GM20431 (cell line): Measurements from ENCODE around the gene RAD23A.

ENCODE experiments used
- in situ Hi-C: fragments of 300-500 bp; cut with MseI, MboI; formaldehyde crosslinking; loops from one replicate; pipeline ENCODE4 v1.15.0; 2020; ENCODE audit warnings: low sequenced_read_pairs; ENCODE audit not compliant: unreplicated experiment

RAD23A gene

DNA sequence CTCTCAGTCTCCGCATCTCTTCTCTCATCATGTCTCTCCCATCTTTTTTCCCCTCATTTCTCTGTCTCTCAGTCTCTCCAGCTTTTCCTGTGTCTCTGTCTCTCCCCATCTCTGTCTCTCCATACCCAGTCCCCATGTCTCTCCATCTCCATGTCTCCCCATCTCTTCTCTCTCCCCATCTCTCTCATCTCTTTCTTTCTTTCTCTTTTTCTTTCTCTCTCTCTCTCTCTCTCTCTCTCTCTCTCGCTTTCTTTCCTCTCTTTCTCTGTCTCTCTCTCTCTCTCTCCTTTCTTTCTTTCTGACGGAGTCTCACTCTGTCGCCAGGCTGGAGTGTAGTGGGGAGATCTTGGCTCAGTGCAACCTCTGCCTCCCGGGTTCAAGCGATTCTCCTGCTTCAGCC lies 37.0 kb downstream of the RAD23A start:
- in situ Hi-C loops, result loop anchor here (10.0 kb wide), 1 partner anchor 102 kb away; no protein-coding TSS in a partner anchor

DNA sequence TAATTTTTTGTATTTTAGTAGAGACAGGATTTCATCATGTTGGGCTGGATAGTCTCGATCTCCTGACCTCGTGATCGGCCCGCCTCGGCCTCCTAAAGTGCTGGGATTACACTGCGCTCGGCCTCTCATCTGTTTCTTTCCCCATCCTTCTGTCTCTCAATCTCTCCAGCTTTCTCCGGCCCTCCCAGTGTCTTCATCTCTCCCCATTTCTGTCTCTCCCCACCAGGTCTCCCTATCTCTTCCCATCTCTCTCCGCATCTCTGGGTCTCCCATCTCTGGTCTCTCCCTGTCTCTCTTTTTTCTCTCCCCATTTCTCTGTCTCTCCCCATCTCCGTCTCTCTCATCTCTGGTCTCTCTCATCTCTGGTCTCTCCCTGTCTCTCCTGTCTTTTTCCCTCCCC lies 37.4 kb downstream of the RAD23A start:
- in situ Hi-C loops, result loop anchor here (10.0 kb wide), 1 partner anchor 102 kb away; no protein-coding TSS in a partner anchor

DNA sequence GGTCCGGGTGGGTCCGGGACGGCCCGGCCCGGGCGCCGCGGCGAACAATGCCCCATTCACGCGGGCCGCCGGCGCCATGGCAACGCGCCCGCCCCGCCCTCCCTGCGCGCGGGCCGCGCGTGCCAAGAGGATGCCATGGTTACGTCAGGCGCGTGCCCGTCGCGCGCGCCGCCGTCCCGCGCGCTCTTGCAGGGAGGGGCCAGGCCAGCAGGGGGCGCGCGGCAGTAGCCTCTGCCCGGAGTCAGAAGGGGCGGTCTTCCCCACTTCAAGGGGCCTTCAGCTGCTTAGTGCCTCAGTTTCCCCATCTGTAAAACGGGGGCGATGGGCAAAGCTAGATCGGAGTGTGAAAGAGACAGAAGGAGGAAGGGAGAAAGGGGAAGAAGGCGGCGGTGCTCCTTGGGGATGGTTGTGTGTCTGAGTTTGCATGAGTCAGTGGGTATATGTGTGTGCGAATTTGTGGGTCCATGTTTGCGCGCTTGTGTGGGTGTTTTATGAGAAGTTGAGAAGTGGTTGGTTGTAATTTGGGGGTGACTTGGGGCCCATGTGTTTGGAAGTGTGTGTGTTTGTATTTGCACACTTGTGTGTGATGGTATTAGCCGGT lies 38.0 kb downstream of the RAD23A start:
- in situ Hi-C loops, result loop anchor here (10.0 kb wide), 1 partner anchor 101 kb away; no protein-coding TSS in a partner anchor

DNA sequence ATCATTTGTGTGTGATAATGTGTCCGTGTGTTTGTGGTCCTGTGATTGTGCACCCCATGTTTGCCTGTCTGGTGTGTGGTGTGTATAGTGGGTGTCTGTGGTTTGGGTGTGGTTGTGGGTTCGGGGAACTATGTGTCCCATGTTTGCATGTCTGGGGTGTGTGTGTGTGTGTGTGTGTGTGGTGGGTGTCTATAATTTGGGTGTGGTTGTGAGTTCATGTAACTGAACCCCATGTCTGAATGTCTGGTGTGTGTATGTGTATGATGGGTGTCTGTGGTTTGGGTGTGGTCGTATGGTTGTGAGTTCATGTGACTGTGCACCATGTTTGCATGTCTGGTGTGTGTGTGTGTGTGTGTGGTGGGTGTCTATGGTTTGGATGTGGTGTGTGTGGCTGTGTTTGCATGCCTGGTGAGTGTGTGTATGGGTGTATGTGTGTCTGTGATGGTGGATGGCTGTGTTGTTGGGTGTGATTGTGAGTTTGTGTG lies 38.5 kb downstream of the RAD23A start:
- in situ Hi-C loops, result loop anchor here (10.0 kb wide), 1 partner anchor 101 kb away; no protein-coding TSS in a partner anchor

DNA sequence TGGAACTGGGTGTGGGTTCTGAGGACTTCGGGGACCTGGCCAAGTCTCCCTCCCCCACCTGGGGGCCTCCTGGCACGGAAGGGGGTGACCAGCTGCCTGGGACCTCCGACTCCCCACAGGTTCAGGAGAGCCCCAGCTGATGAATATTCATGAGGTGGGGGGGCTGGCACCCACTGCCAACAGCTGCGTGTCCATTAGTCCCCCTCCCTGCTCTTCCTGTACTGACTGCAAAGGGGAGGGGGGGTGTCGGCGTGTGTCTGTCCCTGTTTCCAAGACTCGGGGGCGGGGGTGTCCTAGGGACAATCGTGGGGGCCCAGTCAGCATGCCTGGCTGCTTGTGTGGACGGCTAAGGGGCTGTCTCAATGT lies 39.0 kb downstream of the RAD23A start:
- in situ Hi-C loops, result loop anchor here (10.0 kb wide), 1 partner anchor 100 kb away; no protein-coding TSS in a partner anchor

DNA sequence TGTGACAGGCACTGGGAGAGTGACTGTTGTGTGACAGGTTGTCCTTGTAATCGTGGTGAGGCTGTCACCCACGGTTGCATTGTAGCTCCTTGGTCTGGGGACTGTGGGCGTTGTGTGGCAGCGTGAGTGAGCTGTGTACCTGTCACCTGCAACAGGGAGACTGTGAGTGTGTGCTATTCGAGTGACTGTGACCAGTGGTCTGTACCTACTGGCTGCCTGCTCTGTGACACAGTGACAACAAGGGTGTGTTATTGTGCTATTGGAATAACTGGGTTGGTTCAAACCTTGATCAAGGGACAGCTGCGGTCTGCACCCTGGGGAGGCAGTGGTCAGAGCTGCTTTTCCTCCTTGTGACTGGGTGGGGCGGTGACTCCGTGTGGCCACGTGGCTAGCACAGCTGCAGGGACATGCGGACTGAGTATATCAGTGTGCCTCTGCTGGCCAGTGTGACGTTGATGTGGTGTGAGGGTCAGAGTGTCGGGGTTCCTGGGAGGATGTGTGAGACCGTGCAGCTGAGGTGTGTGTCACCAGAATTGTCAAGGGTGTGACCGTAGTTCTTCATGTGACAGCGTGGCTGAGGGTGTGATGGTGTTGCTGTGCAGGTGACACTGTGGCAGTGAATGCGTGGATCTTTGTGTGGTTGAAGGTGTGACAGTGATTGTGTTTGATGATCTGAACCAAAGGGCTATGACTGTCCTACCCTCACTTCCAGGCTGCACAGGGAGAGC lies 39.6 kb downstream of the RAD23A start:
- in situ Hi-C loops, result loop anchor here (10.0 kb wide), 1 partner anchor 100 kb away; no protein-coding TSS in a partner anchor

DNA sequence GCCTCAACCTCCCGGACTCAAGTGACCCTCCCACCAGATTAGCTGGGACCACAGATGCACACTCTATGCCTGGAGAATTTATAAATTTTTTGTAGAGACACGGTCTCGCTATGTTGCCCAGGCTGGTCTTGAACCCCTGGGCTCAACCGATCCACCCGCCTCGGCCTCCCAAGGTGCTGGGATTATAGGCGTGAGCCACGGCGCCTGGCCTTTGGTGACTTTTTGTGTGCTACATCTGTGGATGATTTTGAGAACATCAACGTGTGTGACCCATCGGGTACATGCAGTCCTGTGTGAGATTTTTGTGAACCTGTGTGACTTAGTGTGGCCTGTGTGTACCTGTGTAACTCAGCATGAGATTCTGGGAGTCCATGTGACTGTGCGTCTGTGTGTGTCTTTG lies 41.1 kb downstream of the RAD23A start:
- in situ Hi-C loops, result loop anchor here (10.0 kb wide), 1 partner anchor 98 kb away; no protein-coding TSS in a partner anchor

DNA sequence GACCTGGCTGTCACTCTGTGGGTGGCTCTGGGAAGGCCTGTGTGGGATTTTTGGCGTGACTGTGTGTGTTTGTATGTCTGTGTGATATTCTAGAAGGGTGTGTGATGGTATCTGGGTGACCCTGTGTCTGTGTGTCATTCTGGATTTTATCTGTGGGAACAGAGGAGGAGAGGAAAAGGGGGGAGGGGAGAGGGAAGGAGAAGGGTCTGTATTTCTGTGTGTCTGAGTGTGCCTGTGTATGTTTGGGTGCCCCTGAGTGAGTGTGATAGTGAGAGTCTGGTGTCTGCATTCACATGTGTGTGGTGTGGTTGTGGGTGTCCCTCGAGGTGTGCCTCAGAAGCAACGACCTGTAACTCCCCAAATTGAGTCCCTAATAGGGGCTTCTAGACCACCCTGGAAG lies 41.5 kb downstream of the RAD23A start:
- in situ Hi-C loops, result loop anchor here (10.0 kb wide), 1 partner anchor 98 kb away; no protein-coding TSS in a partner anchor

DNA sequence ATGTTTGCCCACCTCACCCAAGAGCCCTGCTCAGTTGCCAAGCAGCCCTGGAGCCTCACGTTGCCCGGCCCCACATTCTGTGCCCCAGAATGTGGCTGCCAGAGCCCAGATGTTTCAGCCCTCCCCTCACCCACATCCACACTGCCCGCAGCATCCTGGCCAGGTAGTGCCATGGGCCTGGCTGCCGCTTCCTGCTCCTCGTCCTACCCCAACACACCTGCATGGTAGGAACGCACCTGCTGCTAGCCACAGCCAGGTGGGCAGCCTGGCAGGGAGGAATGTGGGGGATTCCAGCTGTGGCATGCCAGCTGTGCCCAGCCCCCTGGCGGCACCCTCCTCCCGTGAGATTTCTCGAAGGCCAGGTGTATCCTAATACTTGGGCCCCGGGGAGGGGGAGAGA lies 42.1 kb downstream of the RAD23A start:
- in situ Hi-C loops, result loop anchor here (10.0 kb wide), 1 partner anchor 97 kb away; no protein-coding TSS in a partner anchor

DNA sequence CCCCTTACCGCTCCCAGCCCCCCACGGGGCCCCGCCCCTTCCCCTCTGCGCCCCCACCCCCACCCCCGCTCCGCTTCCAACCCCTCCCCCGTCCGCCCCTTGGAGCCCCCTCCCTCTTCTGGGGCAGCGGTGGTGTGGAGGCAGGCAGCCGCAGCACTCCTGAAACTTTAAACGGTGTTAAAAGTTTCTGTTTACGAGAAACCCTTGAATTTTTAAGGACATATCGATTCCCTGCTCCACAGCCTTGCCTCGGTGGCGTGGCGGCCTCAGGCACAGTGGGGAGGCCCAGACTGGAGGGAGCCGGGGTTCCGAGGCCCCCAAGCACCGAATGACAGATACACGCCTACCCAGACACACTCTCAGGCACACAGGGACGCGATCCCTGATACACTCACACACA lies 44.8 kb downstream of the RAD23A start:
- in situ Hi-C loops, result no loop called here

DNA sequence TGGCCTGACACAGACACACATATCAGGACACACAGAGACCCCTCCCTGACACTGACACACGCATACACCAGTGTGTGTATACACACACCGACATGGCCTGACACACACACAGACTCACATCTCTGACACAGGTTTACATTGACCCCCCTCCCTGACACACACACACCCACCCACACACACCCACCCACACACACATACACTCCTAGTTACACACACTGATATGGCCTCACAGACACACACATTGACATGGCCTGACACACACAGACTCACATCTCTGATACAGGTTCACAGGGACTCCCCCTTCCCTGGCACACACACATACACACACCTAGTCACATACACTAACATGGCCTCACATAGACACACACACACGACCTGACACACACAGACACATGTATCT lies 45.2 kb downstream of the RAD23A start:
- in situ Hi-C loops, result no loop called here

DNA sequence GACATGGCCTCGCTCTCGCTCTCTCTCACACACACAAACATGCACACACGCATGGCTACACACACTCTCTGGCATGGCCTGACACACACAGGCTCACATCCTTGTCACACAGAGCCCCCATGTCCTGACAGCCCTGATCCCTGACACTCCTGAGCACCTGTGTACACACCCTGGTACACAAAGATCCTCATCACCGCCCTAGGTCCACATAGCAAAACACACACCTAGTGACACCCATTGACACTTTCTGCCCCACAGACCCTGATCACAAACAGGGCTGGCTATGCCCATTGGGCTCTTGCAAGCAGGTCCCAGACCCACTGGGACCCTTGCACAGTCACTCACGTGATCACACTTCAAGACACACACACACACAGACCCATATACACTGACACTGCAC lies 45.6 kb downstream of the RAD23A start:
- in situ Hi-C loops, result no loop called here

DNA sequence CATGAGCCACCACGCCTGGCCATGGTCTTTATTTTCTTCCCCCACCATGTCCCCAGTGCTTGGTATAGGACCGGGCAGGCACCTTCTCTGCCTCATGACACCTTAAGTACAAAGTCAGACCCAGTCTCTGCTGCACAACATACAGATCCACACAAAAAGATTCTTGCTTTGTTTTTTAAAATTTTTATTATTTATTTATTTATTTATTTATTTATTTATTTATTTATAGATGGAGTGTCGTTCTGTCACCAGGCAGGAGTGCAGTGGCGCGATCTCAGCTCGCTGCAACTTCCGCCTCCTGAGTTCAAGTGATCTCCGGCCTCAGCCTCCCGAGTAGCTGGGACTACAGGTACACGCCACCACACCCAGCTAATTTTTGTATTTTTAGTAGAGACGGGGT lies 47.1 kb downstream of the RAD23A start:
- in situ Hi-C loops, result no loop called here

DNA sequence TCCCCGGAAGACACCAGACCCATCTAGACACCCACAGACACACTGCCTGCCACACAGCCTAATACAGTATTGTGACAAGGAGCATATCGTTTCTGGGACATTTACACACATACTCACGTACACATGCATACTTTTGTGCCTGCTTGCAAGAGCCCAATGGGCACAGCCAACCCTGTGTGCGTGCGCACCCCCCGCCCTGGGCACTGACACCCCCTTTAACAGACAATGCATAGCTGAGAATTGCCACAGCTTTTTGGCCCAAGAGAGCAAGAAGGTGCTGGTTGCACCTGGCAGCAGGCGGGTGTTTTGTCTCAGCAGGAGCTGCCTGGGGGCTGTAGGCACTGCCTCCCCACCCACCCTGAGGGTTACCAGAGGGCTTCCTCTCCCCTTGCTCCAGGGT lies 47.9 kb downstream of the RAD23A start:
- in situ Hi-C loops, result no loop called here

DNA sequence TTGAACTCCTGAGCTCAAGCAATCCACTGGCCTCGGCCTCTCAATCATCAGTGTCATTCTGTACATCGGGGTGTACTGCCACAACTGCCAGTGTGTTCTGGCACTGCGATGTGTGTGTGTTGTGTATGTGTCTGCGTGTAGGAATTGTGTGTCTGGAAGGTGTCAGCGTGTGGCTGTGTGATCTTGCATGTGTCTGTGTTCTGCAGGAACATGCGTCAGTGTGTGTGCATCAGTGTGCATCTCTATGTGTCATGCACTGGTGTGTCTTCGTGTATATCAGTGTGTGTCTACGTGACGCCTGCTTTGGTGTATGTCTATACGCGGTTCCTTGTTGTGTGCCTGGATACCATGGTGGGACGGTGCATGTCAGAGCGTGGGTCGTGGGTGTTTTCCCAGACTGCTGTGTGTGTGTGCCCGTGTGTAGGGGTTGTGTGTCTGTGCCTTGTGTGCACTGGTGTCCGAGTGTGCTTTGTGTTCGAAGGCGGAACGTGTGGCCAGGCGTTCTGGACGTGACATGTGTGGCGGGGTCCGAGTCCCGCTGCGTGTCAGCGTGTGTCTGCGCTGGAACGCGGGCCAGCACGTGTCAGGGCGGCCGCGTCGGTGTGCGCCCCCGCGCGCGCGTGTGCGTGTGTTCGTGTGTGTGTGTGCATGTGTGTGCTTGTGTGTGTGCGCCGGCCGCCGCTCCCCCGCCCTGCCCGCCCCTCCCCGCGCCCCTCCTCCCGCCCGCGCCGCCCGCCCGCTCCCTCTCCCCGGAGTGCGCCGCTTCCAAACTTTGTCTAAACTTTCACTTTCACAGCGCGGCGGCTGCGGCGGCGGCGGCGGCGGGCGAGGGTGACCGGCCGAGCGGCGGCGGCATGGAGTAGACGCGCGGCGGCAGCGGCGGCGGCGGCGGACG lies 49.3 kb downstream of the RAD23A start, which contains the start of gene NFIX:
Gene NFIX (plus strand): TSS at position 775 of the 895 bp plus-strand sequence. CDS start 363 bp downstream, outside the sequence.
- in situ Hi-C loops, result no loop called here

DNA sequence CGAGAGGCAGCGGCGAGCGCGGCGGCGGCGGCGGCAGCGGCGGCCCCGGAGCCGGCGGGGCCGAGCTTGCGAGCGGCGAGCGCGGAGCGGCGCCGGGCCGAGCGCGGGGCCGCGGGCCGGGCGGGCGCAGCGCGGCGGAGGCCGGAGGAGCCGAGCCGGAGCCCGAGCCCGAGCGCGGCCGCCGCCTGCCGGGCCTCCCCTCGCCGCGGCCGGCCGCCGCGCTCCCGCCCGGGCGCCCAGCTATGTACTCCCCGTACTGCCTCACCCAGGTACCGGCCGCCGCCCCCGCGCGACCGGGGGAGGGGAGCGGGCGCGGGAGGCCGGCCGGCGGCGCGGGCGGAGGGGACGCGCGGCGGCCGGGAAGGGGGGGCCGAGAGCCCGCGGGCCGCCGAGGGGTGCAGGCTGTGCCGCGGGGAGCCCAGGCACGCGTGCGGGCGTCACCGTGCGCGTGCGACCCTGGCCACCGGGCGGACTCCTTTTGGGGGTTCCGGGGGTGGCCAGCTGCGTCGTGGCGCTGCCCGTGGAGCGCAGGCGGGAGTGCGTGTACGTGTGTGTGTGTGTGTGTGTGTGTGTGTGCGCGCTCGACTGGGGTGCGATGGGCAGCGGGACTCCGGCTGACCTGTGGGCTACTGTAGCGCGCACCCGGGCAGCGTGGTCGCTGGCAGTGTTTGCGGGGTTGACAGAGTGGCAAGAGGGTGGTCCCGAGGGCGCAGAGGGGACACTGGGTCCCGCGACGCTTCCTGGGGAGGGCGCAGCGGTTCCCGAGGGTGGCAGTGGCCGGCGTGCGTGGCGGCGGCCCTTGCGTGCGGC lies 50.1 kb downstream of the RAD23A start:
- in situ Hi-C loops, result no loop called here

DNA sequence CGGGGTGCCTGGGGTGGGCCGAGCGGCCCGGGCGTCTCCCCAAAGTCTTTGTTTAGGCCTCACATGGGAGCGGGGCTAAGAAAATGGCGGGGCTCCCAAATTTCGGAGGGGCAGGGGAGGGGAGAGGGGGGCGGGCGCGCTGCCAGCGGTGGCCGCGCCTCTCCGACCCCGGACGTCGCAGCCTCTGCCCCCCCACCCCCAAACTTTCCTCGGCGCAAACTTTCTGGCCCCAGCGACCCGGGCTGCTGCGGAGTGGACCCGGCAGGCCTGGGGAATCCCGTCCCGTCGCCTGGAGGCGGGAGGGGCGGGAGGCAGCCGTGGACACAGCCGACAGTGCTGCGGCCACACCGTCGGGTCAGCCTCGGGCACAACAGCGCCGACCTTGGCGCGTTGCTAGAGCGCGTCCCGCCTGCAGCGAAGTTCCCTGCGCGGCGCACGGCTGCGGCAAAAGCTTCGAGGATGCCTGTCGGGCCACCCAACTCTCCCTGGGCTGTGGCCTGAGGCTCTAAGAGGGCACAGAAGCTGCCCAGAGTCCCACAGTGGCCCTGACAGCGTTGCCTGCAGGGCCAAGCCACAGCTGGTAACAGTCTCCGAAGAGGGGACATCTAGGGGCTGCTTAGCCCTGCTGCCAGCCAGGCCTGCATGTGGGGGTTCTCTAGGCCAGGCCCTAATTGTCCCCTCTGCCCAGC lies 50.9 kb downstream of the RAD23A start:
- in situ Hi-C loops, result no loop called here

DNA sequence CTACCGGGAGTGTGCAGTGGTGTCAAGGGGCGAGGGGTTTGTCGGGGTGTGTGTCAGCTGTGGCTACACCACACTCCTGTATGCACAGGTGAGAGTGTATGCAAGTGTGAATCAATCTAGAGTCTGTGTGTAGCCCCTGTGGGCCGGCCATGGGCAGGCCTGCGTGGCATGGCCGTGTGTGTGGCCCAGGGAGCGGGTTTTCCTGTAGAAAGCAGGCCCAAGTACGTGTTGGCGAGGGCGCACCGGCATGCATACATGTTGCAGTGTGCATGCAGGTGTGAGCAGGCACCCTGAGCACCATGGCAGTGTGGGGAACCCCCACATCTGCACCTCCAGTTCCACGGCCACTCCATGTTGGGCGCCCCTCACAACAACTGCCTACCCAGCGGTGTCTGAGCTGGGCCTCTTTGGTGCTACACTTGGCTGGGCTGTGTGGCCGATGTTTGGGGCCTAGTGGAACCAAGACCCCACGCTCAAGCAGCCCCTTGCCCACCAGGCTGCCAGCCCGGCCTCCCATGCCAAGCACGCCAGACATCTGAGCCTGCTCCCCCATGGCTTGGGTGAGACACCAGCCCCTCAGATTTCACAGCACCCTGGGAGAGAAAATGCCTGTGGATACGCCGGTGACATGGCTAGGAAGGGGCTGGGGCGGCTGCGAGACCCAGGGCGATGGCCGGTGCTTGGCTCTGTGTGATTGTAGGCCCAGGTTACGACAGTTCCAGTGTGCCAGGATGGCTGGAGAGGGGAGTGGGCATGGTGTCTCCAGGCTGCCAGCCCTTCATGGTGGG lies 51.7 kb downstream of the RAD23A start:
- in situ Hi-C loops, result no loop called here
